ENCODE measurements around the gene PDE1A.

- TF ChIP-seq CTCF (conservative IDR thresholded peaks at IDR 0.05; ENCODE audit: low read depth, low read length) (no peak), MXI1 (IDR thresholded peaks at IDR 0.05; ENCODE audit: borderline replicate concordance, low read depth, low read length) (no peak), POLR2A (IDR thresholded peaks at IDR 0.05; ENCODE audit: low read depth, low read length) (no peak), NFE2L2 (IDR thresholded peaks at IDR 0.05; ENCODE audit: low read depth, low read length) (no peak), ELK1 (IDR thresholded peaks at IDR 0.05; ENCODE audit: borderline replicate concordance, low read depth, low read length) (no peak)
These were observed 109.9 kb downstream of the PDE1A start for GRCh38 chr2:182316950-182317349.
